HCT116 (cell line): Measurements from ENCODE around the gene INSYN1. TPM values are rescaled to one million over a fixed set of nuclear protein-coding genes. Genes with fewer than 3 reads are reported as not detected.

Source experiments
- ATAC-seq: fragments of 200-7000 bp; cut with Tn5 transposase; 2 replicates; pipeline ENCODE4 v1.9.1; 2020; ENCODE audit warnings: mild to moderate bottlenecking, moderate library complexity
- BruUV-seq: library from RNA; stranded (reverse); fragments of 400-500 nt; replicated peaks from 2 replicates; lab custom pipeline; 2021; lab: Mats Ljungman, UMichigan
- CTCF ChIA-PET: fragments of 300-600 bp; sonication (Branson Sonifier 250); formaldehyde crosslinking; loops from one replicate; lab custom pipeline; 2021; ENCODE audit warnings: antibody characterized with exemption; lab: Charles Lee
- POLR2A ChIA-PET: fragments of 300-600, 350-600 bp; sonication (Branson Sonifier 250); formaldehyde crosslinking; loops from one replicate; lab custom pipeline; 2021; ENCODE audit warnings: antibody characterized with exemption; lab: Charles Lee
- RAD21 ChIA-PET, 2 experiments: fragments of 300-600 bp; sonication (Branson Sonifier 250); formaldehyde crosslinking; loops; one replicate each; lab custom pipeline; 2023; ENCODE audit warnings: low total read pairs in 2 of 2; ENCODE audit not compliant: uncharacterized antibody in 2 of 2, unreplicated experiment in 2 of 2, low non-redundant PET in 1 of 2; lab: Charles Lee
- DNase-seq: peaks from one replicate; pipeline ENCODE4 v3.0.0-alpha.2; 2010; ENCODE audit warnings: low read depth, low spot score
- H2AFZ ChIP-seq: fragments of 200-600 bp; shearing (Covaris generic), sonication (generic); 2 replicates; pipeline ENCODE4 v1.6.1; 2017; ENCODE audit warnings: low read depth, mixed run types, mixed read lengths, antibody characterized with exemption, low read length; ENCODE audit not compliant: poor library complexity, severe bottlenecking
- H3K27ac ChIP-seq: 2 replicates; pipeline ENCODE4 v1.5.1; 2012; ENCODE audit warnings: low read depth, low read length
- H3K27me3 ChIP-seq: fragments of 200-600 bp; sonication (generic); 2 replicates; pipeline ENCODE4 v1.6.1; 2016; ENCODE audit warnings: mixed run types, low read length, mixed read lengths; ENCODE audit not compliant: insufficient read depth
- H3K36me3 ChIP-seq, 2 experiments: fragments of 200-500 bp in 1 of 2; fragments of 200-600 bp in 1 of 2; sonication (Bioruptor generic) in 1 of 2; sonication (generic) in 1 of 2; 2 replicates each; pipeline versions ENCODE4 v1.5.1 to v1.6.1; 2014 to 2016; ENCODE audit warnings: low read length in 2 of 2, inconsistent platforms in 1 of 2, mixed read lengths in 1 of 2, mixed run types in 1 of 2; ENCODE audit not compliant: insufficient read depth in 2 of 2, control insufficient read depth in 1 of 2
- H3K4me1 ChIP-seq, 2 experiments: fragments of 200-600 bp in 1 of 2; sonication (generic) in 1 of 2; 2 replicates each; pipeline versions ENCODE4 v1.5.1 to v1.6.1; 2012 to 2017; ENCODE audit warnings: low read length in 2 of 2, inconsistent platforms in 1 of 2, mild to moderate bottlenecking in 1 of 2, mixed read lengths in 1 of 2, mixed run types in 1 of 2, moderate library complexity in 1 of 2; ENCODE audit not compliant: insufficient read depth in 2 of 2, control insufficient read depth in 1 of 2
- H3K4me2 ChIP-seq: fragments of 200-600 bp; sonication (generic); 2 replicates; pipeline ENCODE4 v1.6.1; 2017; ENCODE audit warnings: mixed run types, low read length, mixed read lengths
- H3K4me3 ChIP-seq, 2 experiments: fragments of 200-600 bp in 1 of 2; sonication (generic) in 1 of 2; replicated peaks in 1 of 2; 2 replicates each; pipeline ENCODE4 v1.5.1; 2011 to 2016; ENCODE audit warnings: low read length in 2 of 2, control low read depth in 1 of 2, low read depth in 1 of 2, mild to moderate bottlenecking in 1 of 2, mixed read lengths in 1 of 2, mixed run types in 1 of 2
- H3K79me2 ChIP-seq: fragments of 200-600 bp; sonication (generic); 2 replicates; pipeline ENCODE4 v1.6.1; 2017; ENCODE audit warnings: mild to moderate bottlenecking, mixed run types, low read length, moderate library complexity, mixed read lengths; ENCODE audit not compliant: insufficient read depth
- H3K9ac ChIP-seq: fragments of 200-600 bp; sonication (generic); 2 replicates; pipeline ENCODE4 v1.6.1; 2016; ENCODE audit warnings: low read length, mixed read lengths
- H3K9me2 ChIP-seq: fragments of 200-600 bp; sonication (generic), shearing (Covaris generic); 2 replicates; pipeline ENCODE4 v1.6.1; 2017; ENCODE audit warnings: mixed run types, mild to moderate bottlenecking, moderate library complexity; ENCODE audit not compliant: insufficient read depth
- H3K9me3 ChIP-seq, 2 experiments: fragments of 200-500 bp in 1 of 2; fragments of 200-600 bp in 1 of 2; sonication (Bioruptor generic) in 1 of 2; sonication (generic) in 1 of 2; 2 replicates each; pipeline ENCODE4 v1.6.1; 2014 to 2017; ENCODE audit warnings: low read length in 2 of 2, mixed read lengths in 2 of 2, inconsistent platforms in 1 of 2, low read depth in 1 of 2, mild to moderate bottlenecking in 1 of 2, mixed run types in 1 of 2, moderate library complexity in 1 of 2; ENCODE audit not compliant: control insufficient read depth in 1 of 2, insufficient read depth in 1 of 2
- H4K20me1 ChIP-seq: fragments of 200-600 bp; sonication (generic), shearing (Covaris generic); 2 replicates; pipeline ENCODE4 v1.6.1; 2017; ENCODE audit warnings: mixed run types, mild to moderate bottlenecking, moderate library complexity; ENCODE audit not compliant: insufficient read depth
- CBX3 ChIP-seq: IDR thresholded peaks from 2 replicates; pipeline ENCODE4 v1.6.1; 2012; ENCODE audit warnings: low read depth
- EGR1 ChIP-seq: IDR thresholded peaks from 2 replicates; pipeline ENCODE4 v1.6.1; 2012; ENCODE audit warnings: low read depth
- ELF1 ChIP-seq: IDR thresholded peaks from 2 replicates; pipeline ENCODE4 v1.6.1; 2012; ENCODE audit warnings: low read depth, borderline replicate concordance
- EZH2 ChIP-seq: fragments of 200-600 bp; sonication (generic); IDR thresholded peaks from 2 replicates; pipeline ENCODE4 v1.6.1; 2017; ENCODE audit warnings: antibody characterized with exemption, mixed run types
- EZH2phosphoT487 ChIP-seq: fragments of 200-600 bp; IDR thresholded peaks from 2 replicates; pipeline ENCODE4 v1.6.1; 2018; ENCODE audit warnings: antibody characterized with exemption, borderline replicate concordance
- FOSL1 ChIP-seq: IDR thresholded peaks from 2 replicates; pipeline ENCODE4 v1.6.1; 2012; ENCODE audit warnings: low read depth
- JUND ChIP-seq: IDR thresholded peaks from 2 replicates; pipeline ENCODE4 v1.6.1; 2012
- POLR2AphosphoS5 ChIP-seq: IDR thresholded peaks from 2 replicates; pipeline ENCODE4 v1.6.1; 2011; ENCODE audit warnings: mild to moderate bottlenecking, low read depth, low read length, moderate library complexity
- REST ChIP-seq: IDR thresholded peaks from 2 replicates; pipeline ENCODE4 v1.6.1; 2012; ENCODE audit warnings: low read depth
- SRF ChIP-seq: IDR thresholded peaks from 2 replicates; pipeline ENCODE4 v1.6.1; 2012; ENCODE audit warnings: low read depth
- TCF7L2 ChIP-seq: IDR thresholded peaks from 2 replicates; pipeline ENCODE4 v1.7.0; 2011; ENCODE audit warnings: borderline replicate concordance, inconsistent platforms; ENCODE audit not compliant: insufficient read depth, insufficient read length; ENCODE audit errors: extremely low read depth
- YY1 ChIP-seq: IDR thresholded peaks from 2 replicates; pipeline ENCODE4 v1.6.1; 2011; ENCODE audit warnings: low read length, low read depth, moderate library complexity, mild to moderate bottlenecking; ENCODE audit not compliant: insufficient replicate concordance; ENCODE audit errors: extremely low read depth
- ZFX ChIP-seq: fragments of 450-650 bp; IDR thresholded peaks from 2 replicates; pipeline ENCODE4 v1.6.1; 2017
- intact Hi-C: fragments of 100-400 bp; cut with micrococcal nuclease; formaldehyde crosslinking; loops from 2 replicates; pipeline ENCODE4 v1.10.0; 2022
- total RNA-seq: library from RNA; stranded (reverse); gene quantifications from one replicate; pipeline ENCODE4 v1.2.1, GENCODE V29; 2021; ENCODE audit not compliant: unreplicated experiment
- TF ChIP-seq, protein P1 (sequence below): IDR thresholded peaks from 2 replicates; pipeline ENCODE4 v1.6.1; 2012
- TF ChIP-seq, protein P2 (sequence below): IDR thresholded peaks from 2 replicates; pipeline ENCODE4 v1.6.1; 2011; ENCODE audit warnings: mild to moderate bottlenecking, low read length, moderate library complexity; ENCODE audit not compliant: insufficient replicate concordance; ENCODE audit errors: extremely low read depth

Gene INSYN1
- total RNA-seq, 1 experiment from 2014 or later: 2.0 TPM

DNA sequence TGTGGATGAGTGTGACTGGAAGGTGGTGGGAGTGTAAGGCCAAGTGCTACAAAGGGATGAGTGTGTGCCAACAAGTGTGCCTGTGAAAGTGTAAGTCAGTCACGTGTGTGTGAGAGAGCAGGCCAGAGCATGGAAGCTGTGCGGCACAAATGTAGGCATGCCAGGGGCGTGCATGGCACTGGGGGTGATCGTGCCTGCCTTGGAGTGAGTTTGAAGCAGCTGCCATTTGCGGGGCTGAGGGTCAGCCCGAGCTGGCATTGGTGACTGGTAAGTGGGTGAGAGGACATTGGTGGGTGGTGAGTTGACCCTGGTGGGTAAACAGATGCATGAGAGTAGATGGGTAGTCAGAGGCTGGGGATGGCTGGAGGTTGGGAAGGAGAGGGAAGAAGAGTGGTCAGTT, 44.5 kb downstream of the INSYN1 start:
- no peak overlapping the region for H3K27ac ChIP-seq
- DNase-seq: no peak
- BruUV-seq: no TSS peak
- H2AFZ ChIP-seq: no peak overlapping the region
- H3K4me3 ChIP-seq: no peak overlapping the region
- no peaks in the 10 kb centered on the region for H3K27me3 ChIP-seq
- H3K9ac ChIP-seq: no peak overlapping the region
- peaks cover 0 to 2% of the 10 kb centered on the region in 2 experiments; a peak in 1 of 4 replicates for H3K4me1 ChIP-seq
- no peaks in the 10 kb centered on the region; the same call in 1 of the 2 replicates for H3K79me2 ChIP-seq
- H3K36me3 ChIP-seq: peaks cover 13 to 14% of the 10 kb centered on the region in 2 experiments; a peak in 3 of 4 replicates
- ChIA-PET RAD21 (no interaction called here), CTCF (no interaction called here), POLR2A (no interaction called here)
- intact Hi-C loops: no loop called here
- no peaks in the 10 kb centered on the region for H3K9me3 ChIP-seq
- H4K20me1 ChIP-seq: no peaks in the 10 kb centered on the region
- H3K9me2 ChIP-seq: no peaks in the 10 kb centered on the region
- no peak overlapping the region for H3K4me2 ChIP-seq
- ATAC-seq: no peak
- TF ChIP-seq TCF7L2 (no peak), EZH2 (no peak), CBX3 (no peak), YY1 (no peak), EGR1 (no peak), POLR2AphosphoS5 (no peak), JUND (no peak), SRF (no peak), ZFX (no peak), ELF1 (no peak), FOSL1 (no peak), EZH2phosphoT487 (no peak), REST (no peak)
- TF ChIP-seq, protein P1, sequence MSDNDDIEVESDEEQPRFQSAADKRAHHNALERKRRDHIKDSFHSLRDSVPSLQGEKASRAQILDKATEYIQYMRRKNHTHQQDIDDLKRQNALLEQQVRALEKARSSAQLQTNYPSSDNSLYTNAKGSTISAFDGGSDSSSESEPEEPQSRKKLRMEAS: no peak
- TF ChIP-seq, protein P2, sequence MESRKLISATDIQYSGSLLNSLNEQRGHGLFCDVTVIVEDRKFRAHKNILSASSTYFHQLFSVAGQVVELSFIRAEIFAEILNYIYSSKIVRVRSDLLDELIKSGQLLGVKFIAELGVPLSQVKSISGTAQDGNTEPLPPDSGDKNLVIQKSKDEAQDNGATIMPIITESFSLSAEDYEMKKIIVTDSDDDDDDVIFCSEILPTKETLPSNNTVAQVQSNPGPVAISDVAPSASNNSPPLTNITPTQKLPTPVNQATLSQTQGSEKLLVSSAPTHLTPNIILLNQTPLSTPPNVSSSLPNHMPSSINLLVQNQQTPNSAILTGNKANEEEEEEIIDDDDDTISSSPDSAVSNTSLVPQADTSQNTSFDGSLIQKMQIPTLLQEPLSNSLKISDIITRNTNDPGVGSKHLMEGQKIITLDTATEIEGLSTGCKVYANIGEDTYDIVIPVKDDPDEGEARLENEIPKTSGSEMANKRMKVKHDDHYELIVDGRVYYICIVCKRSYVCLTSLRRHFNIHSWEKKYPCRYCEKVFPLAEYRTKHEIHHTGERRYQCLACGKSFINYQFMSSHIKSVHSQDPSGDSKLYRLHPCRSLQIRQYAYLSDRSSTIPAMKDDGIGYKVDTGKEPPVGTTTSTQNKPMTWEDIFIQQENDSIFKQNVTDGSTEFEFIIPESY: no peak
- TF ChIP-seq, all 23 proteins: peak for 0
